GM23338 (cell line): ENCODE data around the gene CASP8. TPM values are rescaled to one million over a fixed set of nuclear protein-coding genes. Genes with fewer than 3 reads are reported as not detected.

Source experiments
- ATAC-seq: fragments of 200-7000 bp; cut with Tn5 transposase; 3 replicates; pipeline ENCODE4 v1.9.1; 2020
- DNase-seq: peaks from one replicate; pipeline ENCODE4 v3.0.0-alpha.2; 2015; ENCODE audit warnings: low spot score
- H2AFZ ChIP-seq: fragments of 200-600 bp; sonication (generic); 2 replicates; pipeline ENCODE4 v1.8.0; 2016; ENCODE audit warnings: antibody characterized with exemption, mild to moderate bottlenecking, moderate library complexity
- H3F3A ChIP-seq: fragments of 200-600 bp; sonication (generic); replicated peaks from 2 replicates; pipeline ENCODE4 v1.8.0; 2017; ENCODE audit warnings: antibody characterized with exemption, mixed run types, low read depth
- H3K27ac ChIP-seq: fragments of 200-600 bp; sonication (generic); 2 replicates; pipeline ENCODE4 v1.6.1; 2016; ENCODE audit warnings: low read depth
- H3K27me3 ChIP-seq: fragments of 200-600 bp; sonication (generic); 2 replicates; pipeline ENCODE4 v1.8.0; 2016; ENCODE audit warnings: mild to moderate bottlenecking, mixed run types, moderate library complexity; ENCODE audit not compliant: insufficient read depth
- H3K36me3 ChIP-seq: fragments of 200-600 bp; sonication (generic); 2 replicates; pipeline ENCODE4 v1.8.0; 2016; ENCODE audit warnings: mild to moderate bottlenecking; ENCODE audit not compliant: insufficient read depth
- H3K4me1 ChIP-seq: fragments of 200-600 bp; sonication (generic); 2 replicates; pipeline ENCODE4 v1.8.0; 2016; ENCODE audit warnings: mild to moderate bottlenecking, moderate library complexity; ENCODE audit not compliant: insufficient read depth
- H3K4me2 ChIP-seq: fragments of 200-600 bp; sonication (generic); 2 replicates; pipeline ENCODE4 v1.7.1; 2017; ENCODE audit warnings: mixed run types
- H3K4me3 ChIP-seq: fragments of 200-600 bp; sonication (generic); 2 replicates; pipeline ENCODE4 v1.6.1; 2016; ENCODE audit warnings: mixed run types
- H3K79me2 ChIP-seq: fragments of 200-600 bp; sonication (generic); replicated peaks from 2 replicates; pipeline ENCODE4 v1.8.0; 2017; ENCODE audit warnings: mild to moderate bottlenecking; ENCODE audit not compliant: insufficient read depth
- H3K9me2 ChIP-seq: fragments of 200-600 bp; sonication (generic); 2 replicates; pipeline ENCODE4 v1.8.0; 2017; ENCODE audit not compliant: insufficient read depth
- H4K20me1 ChIP-seq: fragments of 200-600 bp; sonication (generic); replicated peaks from 2 replicates; pipeline ENCODE4 v1.8.0; 2017; ENCODE audit warnings: mild to moderate bottlenecking; ENCODE audit not compliant: insufficient read depth
- H3K27ac Mint-ChIP-seq: 2 replicates; pipeline ENCODE4 v1.8.0; 2020; ENCODE audit warnings: inconsistent platforms, mild to moderate bottlenecking, moderate library complexity, mixed read lengths
- H3K27me3 Mint-ChIP-seq: 3 replicates; pipeline ENCODE4 v1.8.0; 2022; ENCODE audit warnings: low read depth, mild to moderate bottlenecking, moderate library complexity, mixed read lengths, inconsistent platforms; ENCODE audit not compliant: insufficient read depth, poor library complexity
- H3K36me3 Mint-ChIP-seq: 3 replicates; pipeline ENCODE4 v1.8.0; 2021; ENCODE audit warnings: low read depth, mild to moderate bottlenecking, inconsistent platforms, moderate library complexity, mixed read lengths
- H3K4me1 Mint-ChIP-seq: 3 replicates; pipeline ENCODE4 v1.8.0; 2020; ENCODE audit warnings: mild to moderate bottlenecking, inconsistent platforms, mixed read lengths
- H3K4me3 Mint-ChIP-seq: 3 replicates; pipeline ENCODE4 v1.8.0; 2021; ENCODE audit warnings: moderate library complexity, mild to moderate bottlenecking, inconsistent platforms, mixed read lengths
- H3K9me3 Mint-ChIP-seq: 3 replicates; pipeline ENCODE4 v1.8.0; 2020; ENCODE audit warnings: moderate library complexity, mild to moderate bottlenecking, inconsistent platforms, mixed read lengths
- CREB1 ChIP-seq: fragments of 250-450 bp; sonication (Bioruptor Pico); IDR thresholded peaks from 2 replicates; pipeline ENCODE4 v1.5.0; 2020; ENCODE audit warnings: low read depth, mild to moderate bottlenecking, moderate library complexity
- CTCF ChIP-seq, 2 experiments: fragments of 200-600 bp in 1 of 2; sonication (generic) in 1 of 2; conservative IDR thresholded peaks; 2 replicates each; pipeline versions ENCODE4 v1.5.1 to v1.6.1; 2016 to 2017; ENCODE audit warnings: antibody characterized with exemption in 2 of 2, low read depth in 2 of 2, mild to moderate bottlenecking in 2 of 2, moderate library complexity in 1 of 2
- ETS1 ChIP-seq: IDR thresholded peaks from 2 replicates; pipeline ENCODE4 v1.6.1; 2016; ENCODE audit warnings: antibody characterized with exemption
- EZH2 ChIP-seq: fragments of 200-600 bp; sonication (generic); IDR thresholded peaks from one replicate; pipeline ENCODE4 v1.8.0; 2017; ENCODE audit warnings: antibody characterized with exemption, mild to moderate bottlenecking, low read depth; ENCODE audit not compliant: unreplicated experiment
- EZH2phosphoT487 ChIP-seq: fragments of 200-600 bp; sonication (generic); IDR thresholded peaks from one replicate; pipeline ENCODE4 v1.8.1; 2018; ENCODE audit warnings: antibody characterized with exemption; ENCODE audit not compliant: unreplicated experiment
- JUNB ChIP-seq: IDR thresholded peaks from one replicate; pipeline ENCODE4 v1.6.1; 2016; ENCODE audit warnings: antibody characterized with exemption; ENCODE audit not compliant: unreplicated experiment
- NANOG ChIP-seq: IDR thresholded peaks from 2 replicates; pipeline ENCODE4 v1.6.1; 2016; ENCODE audit warnings: antibody characterized with exemption, borderline replicate concordance
- POLR2AphosphoS5 ChIP-seq: IDR thresholded peaks from 2 replicates; pipeline ENCODE4 v1.6.1; 2016; ENCODE audit warnings: antibody characterized with exemption, low read depth
- REST ChIP-seq: IDR thresholded peaks from one replicate; pipeline ENCODE4 v1.6.1; 2018; ENCODE audit warnings: antibody characterized with exemption; ENCODE audit not compliant: unreplicated experiment
- STAT1 ChIP-seq: IDR thresholded peaks from one replicate; pipeline ENCODE4 v1.6.1; 2016; ENCODE audit warnings: antibody characterized with exemption; ENCODE audit not compliant: unreplicated experiment
- ZNF114 ChIP-seq: fragments of 250-450 bp; sonication (Bioruptor Pico); IDR thresholded peaks from 2 replicates; pipeline ENCODE4 v1.5.0; 2020; ENCODE audit warnings: mild to moderate bottlenecking, moderate library complexity
- ZNF331 ChIP-seq: fragments of 250-450 bp; sonication (Bioruptor Pico); IDR thresholded peaks from 2 replicates; pipeline ENCODE4 v1.5.0; 2020; ENCODE audit warnings: low read depth, mild to moderate bottlenecking, moderate library complexity
- ZNF462 ChIP-seq: fragments of 250-450 bp; sonication (Bioruptor Pico); IDR thresholded peaks from 2 replicates; pipeline ENCODE4 v1.5.0; 2020; ENCODE audit warnings: mild to moderate bottlenecking, moderate library complexity
- polyA plus RNA-seq: library from polyadenylated mRNA; unstranded; fragments of >200 nt; fragmentation: Nextera tagmentation; extraction: Ambion mirVana; gene quantifications from 2 replicates; pipeline ENCODE4 v1.2.1, GENCODE V29; 2016
- total RNA-seq: library from RNA; depleted of rRNA; stranded (reverse); fragments of >200 nt; shearing (Covaris generic); gene quantifications from 2 replicates; pipeline ENCODE4 v1.2.3, GENCODE V29; 2014

The CASP8 gene
- total and polyA plus RNA-seq, 2 experiments from 2014 or later, result 2.3 to 3.6 TPM

- TF ChIP-seq ZNF331 (CRISPR knock-in tag), result no peak
- no peak for TF ChIP-seq JUNB
- no peak for TF ChIP-seq EZH2
- no peak for TF ChIP-seq POLR2AphosphoS5
- TF ChIP-seq ZNF114 (CRISPR knock-in tag), result no peak
- no peak for TF ChIP-seq REST
- no peak for TF ChIP-seq CTCF (conservative IDR thresholded peaks at IDR 0.05; ENCODE audit: low read depth in 2 of 2)
- TF ChIP-seq CREB1 (CRISPR knock-in tag), result no peak
- TF ChIP-seq EZH2phosphoT487, result no peak
- TF ChIP-seq ETS1, result no peak
- no peak for TF ChIP-seq STAT1
- no peak for TF ChIP-seq ZNF462 (CRISPR knock-in tag)
- no peak for TF ChIP-seq NANOG
- Mint-ChIP-seq H3K27ac (no peak overlapping the region), H3K4me1 (peaks cover 8% of the 10 kb centered on the region), H3K9me3 (no peaks in the 10 kb centered on the region; the same call in 2 of the 3 replicates), H3K36me3 (0 out of 3 replicates have a peak, but pooled peaks cover 2% of the 10 kb centered on the region), H3K4me3 (no peak overlapping the region), H3K27me3 (peaks cover 4% of the 10 kb centered on the region)
- Histone ChIP-seq H3K27ac (no peak overlapping the region), H3K4me2 (no peak overlapping the region), H2AFZ (no peak overlapping the region), H3K36me3 (no peaks in the 10 kb centered on the region), H3K27me3 (no peaks in the 10 kb centered on the region), H3K9me2 (0 out of 2 replicates have a peak, but pooled peaks cover 5% of the 10 kb centered on the region), H4K20me1 (no peaks in the 10 kb centered on the region), H3K4me3 (no peak overlapping the region), H3K4me1 (peaks cover 7% of the 10 kb centered on the region), H3F3A (no peaks in the 10 kb centered on the region), H3K79me2 (no peaks in the 10 kb centered on the region)
- ATAC-seq (no peak), DNase-seq (no peak)
These were observed 3.4 kb downstream of the CASP8 start for GRCh38 chr2:201263779-201264178.
